Activated CD4-positive, alpha-beta T cell treated with anti-CD3 and anti-CD28 coated beads, Interleukin-2, amount 50 U/mL, for 1 hour (primary cell): Measurements from ENCODE around the gene ASIC3.

Experiments
- DNase-seq: peaks from one replicate; pipeline ENCODE4 v3.0.0-alpha.2; 2020

Gene ASIC3

GRCh38 chr7:151075978-151076426 lies 27.7 kb downstream of the ASIC3 start:
- DNase-seq = no peak

DNA sequence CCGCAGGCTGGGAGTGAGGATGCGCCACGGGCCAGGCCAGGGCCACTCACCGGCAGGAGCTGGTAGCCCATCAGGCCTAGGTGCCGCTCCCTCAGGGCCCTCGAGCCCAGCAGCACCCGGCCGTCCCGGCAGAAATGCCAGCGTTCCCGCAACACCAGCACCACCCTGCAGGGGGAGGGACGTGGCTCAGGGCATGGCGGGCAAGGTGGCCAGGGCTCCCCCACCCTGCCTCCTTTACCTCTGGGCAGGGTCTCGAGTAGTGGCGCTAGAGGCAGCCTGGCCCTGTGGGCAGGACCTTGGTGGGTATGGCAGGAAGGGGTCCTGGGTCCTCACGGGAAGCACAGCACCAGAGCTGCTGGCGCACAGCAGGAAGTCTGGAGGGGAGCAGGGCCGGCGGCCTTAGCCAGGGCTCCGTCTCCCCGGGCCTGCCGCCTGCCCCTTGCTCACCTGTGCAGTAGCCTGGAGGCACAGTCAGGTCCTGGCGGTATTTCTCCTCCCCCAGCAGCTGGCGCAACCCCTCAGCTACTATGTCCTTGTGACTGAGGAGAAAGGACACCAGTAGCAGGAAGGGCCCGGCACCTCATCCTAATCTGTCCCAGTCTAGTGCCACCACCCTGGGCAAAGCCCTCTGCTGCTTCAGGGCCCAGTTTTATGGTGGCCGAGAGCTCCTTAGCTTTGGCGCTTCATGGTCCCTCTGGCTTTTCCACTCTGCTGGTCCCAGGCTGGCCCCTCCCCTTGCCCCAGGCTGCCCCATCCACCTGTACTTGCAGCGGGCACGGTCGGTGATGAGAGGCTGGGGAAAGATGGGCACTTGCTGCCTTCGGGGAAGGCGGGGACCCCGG lies 28.8 kb downstream of the ASIC3 start:
- peak; percentile 19 for DNase-seq

DNA sequence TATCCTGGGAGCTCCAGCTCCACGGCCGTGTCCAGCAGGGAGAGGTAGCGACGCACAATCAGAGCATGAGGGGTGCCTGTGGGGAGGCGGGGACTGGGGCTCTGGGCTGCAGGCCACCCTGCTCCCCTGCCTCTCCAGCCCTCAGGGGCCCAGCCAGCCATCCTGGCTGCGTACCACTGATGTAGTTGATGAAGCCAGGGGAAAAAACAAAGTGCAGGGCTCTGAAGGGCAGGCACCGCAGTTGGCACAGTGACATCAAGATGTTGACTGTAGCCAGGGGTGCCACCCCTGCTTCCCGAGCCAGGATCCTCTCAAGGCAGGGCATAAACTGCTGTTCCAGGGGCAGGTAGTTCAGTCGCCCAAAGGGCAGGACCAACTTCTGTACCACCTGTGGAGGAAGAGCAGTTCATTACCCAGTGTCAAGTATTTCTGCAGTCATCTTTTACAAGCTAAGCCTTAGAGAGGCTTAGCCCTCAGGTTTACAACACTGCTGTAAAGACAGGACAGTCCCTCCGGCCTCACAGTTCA lies 29.4 kb downstream of the ASIC3 start:
- DNase-seq = no peak

DNA sequence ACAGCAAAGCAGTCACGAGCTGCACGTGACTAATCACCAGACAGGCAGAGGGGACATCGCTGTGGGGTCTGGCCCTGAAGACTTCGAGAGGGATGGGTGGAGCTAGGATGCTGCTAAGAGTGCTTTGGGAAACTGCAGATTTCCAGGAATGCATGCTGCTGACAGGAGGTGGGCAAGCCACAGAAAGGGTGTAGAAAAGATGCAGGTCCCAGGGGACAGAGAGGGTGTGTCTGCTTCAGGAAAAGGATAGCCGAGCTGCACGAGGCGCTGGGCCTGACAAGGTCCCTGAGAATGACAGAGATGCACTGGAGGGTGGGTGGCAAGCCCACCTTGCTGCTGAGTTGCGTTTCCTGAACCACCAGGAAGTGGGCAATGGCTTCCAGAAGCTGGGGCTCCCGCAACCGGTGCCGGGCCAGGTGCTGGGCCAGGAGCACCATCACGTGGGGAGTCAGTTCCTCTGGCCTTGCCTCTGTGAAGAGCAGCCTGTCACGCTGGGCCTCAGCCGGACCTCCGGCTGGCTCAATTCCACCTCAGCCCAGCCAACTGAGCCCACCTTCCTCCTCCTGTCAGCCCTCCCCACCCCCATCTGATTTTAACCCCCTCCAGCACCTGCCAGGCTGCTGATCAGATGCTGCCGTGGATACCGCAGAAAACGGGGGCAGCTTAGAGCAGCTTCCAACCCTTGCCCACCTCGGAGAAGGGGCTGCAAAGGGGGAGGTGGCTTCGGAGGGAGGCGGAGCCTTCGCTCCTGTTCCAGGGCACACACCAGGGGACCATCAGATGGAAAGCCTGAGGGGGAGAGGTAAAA lies 30.1 kb downstream of the ASIC3 start:
- DNase-seq = no peak

- no peak for DNase-seq
These were observed 31.0 kb downstream of the ASIC3 start for GRCh38 chr7:151079199-151079910.

DNA sequence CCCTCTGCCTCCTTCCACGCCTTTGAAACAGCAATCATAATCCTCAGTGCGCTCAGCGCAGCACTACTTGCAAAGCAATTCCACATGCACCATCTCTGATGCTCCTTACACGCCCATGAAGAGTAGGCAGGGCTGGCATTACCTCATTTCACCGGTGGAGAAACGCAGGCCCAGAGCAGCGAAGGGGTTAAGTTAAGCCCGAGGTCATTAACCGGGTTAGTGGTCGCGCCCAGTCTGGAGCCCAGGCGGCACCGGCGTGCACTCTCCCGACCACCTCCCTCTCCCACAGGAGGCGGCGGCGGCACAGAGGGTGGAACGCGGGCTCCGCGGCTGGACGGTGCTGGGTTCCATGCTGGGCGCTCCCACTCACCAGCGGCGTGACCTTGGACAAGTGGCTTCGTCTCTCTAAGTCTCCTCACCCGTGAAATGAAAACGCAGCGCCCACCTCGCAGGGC lies 31.8 kb downstream of the ASIC3 start:
- peak; percentile 8 for DNase-seq

DNA sequence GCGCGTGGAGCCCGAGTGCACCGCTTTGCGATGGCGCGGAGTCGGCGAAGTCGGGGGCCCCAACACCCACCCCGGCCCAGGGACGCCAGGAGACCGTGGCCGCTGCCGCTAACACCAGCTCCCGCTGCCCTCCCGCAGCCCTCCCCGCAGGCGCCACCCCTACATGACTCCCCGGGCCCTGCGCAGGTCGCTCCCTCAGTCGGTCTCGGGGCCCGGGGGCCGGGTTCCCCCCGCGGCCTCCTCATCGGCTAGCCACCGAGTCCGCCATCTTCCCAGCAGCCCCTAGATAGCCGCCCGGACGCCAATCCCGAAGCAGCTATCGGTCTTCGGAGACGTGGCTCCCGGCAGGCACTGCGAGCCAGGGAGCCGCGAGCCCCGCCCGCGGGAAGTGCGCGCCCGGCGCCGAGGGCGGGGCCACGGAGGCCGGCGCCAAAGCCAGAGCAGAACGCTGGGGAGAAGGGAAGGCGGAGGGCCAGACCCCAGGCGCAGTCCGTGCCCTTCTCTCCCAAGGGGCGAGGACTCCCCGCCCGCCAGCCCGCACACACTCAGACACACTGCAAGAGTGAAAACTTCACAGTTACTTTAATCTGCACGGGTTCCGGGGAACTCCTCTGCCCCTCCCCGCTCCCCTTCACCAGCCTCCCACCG lies 32.3 kb downstream of the ASIC3 start, which contains the start of gene FASTK:
Gene FASTK, minus strand, starts transcription at position 288 of the 648 bp plus-strand sequence. Its CDS starts 43 bp downstream, at position 245.
- peak; percentile 85 for DNase-seq

GRCh38 chr7:151081170-151082101 lies 33.1 kb downstream of the ASIC3 start:
- no peak for DNase-seq

DNA sequence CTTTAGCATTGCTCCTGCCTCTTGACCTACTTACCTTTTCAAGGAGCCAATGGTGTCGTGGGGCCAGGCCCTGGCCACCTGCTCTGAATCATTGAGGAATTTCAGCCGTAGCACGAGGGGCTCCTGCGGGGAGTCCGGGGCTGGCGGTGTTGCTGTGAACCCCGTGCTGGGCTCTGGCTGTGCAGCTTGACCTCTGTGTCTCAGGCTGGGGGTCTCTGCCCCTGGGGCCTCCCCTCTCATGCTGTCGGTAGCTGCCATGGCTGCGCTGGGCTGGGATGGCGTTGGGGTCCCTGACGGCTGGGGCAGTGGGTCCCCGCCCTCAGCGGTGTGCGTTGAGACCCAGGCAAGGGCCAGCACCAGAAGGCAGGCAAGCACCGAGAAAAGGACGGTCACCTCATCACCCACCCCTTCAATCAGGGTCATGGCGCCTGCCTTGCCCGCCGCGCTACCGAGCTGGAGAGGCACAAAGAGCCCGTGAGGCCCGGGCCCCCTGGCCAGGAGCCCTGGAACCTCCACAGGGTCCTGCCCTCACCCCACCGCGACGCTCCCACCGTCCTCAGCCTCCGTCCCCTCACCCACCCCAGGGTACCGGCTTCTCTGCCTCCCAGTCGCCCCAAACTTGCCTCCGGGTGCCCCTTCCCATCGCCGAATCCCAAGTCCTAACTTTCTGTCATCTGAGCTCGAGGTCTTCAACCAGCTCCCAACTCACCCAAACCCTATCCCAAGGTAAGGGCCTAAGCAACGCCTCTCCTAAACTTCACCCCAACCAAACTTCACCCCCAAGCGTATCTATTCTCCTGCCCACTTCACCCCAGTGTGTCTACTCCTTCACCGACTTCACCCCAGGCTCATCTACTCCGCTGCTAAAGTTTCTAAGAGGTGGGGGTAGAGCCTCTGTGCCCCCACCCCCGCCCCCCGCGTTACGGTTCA lies 34.1 kb downstream of the ASIC3 start:
- DNase-seq = no peak

GRCh38 chr7:151083071-151083823 lies 34.9 kb downstream of the ASIC3 start, which contains the start of gene TMUB1:
Gene TMUB1 (minus strand): TSS chr7:151083493. CDS start chr7:151082563, 930 bp downstream.
- DNase-seq = peak; percentile 88

DNA sequence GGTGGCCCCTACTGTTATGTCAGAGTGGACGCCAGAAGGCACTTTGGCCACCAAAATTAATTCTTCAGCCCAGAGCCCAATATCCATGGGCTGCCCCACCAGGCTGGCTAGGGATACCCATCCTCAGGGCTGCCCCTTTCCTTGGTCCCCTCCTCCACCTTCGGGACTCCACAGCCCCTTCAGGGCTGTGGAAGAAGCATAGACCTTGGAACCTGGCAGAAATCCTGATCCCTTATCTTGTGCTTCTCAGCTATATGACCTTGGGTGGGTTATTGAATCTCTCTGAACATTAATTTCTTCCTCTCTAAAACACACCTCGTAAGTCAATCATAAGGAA lies 35.5 kb downstream of the ASIC3 start:
- DNase-seq = no peak

GRCh38 chr7:151085329-151085690 lies 37.0 kb downstream of the ASIC3 start:
- DNase-seq = no peak

DNA sequence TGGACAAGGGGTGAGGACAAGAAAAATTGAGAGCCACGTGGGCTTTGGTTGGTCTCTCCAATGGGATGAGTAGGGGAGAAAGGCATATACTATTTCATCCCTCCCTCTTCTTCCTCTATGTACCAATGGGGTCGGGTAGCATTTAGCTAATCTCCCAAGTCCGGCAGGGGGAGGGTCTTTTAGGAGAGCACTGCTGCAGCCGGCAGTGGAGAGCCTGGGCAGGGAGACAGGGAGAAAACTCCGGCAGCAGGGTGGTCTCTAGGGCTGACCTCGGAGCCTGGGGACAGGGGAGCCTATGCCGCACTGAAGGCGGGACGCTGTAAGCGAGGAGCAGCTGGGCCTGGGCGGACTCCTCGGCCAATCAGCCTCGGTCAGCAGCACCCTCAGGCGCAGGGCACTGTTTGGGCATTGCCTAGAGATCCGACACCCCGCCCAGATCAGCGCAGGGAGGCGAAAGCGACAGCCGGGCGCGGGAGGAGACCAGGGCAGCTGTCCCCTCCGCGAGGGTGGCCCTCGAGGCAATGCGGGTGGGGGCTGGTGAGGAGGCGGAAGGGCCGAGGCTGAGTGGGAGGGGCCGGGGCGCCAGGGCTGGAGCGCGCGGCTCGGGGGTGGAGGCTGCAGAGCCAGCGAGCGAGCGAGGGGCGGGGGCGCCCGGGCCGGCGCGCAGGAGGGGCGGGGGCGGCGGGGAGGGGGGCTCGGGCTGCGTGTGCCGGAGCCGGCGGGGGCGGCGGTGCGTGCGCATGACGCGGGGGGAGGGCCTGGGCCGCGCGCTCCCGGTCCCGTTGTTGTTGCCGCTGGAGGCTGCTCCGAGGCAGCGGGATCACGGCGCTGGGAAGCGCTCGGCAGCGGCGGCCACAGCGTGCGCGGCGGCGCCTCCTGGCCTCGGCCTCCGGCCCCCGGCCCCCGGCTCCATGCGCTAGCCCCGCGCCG lies 37.6 kb downstream of the ASIC3 start, which contains the start of gene AGAP3:
Gene AGAP3, plus strand, starts transcription at position 785 of the 930 bp plus-strand sequence. CDS start 267 bp downstream, outside the sequence.
- peak; percentile 45 for DNase-seq

- DNase-seq = peak; percentile 26
These were observed 38.5 kb downstream of the ASIC3 start for GRCh38 chr7:151086802-151087244.

GRCh38 chr7:151087245-151088018 lies 39.1 kb downstream of the ASIC3 start:
- DNase-seq = peak; percentile 38

GRCh38 chr7:151088019-151088855 lies 39.9 kb downstream of the ASIC3 start:
- no peak for DNase-seq
